ENCODE data around the gene LAMP1.
"Not testable (repeated sequence)": the region's sequence is repeated elsewhere in the genome, so short reads cannot be mapped to it uniquely, and the experiment has no call there.

Gene LAMP1

GRCh38 chr13:113329656-113330312, 32.7 kb downstream of the LAMP1 start:
- DNase-seq = no peak

- DNase-seq = no peak
Measured at GRCh38 chr13:113332615-113333014, 35.6 kb downstream of the LAMP1 start.

GRCh38 chr13:113333076-113333475, 36.0 kb downstream of the LAMP1 start:
- DNase-seq = no peak

- DNase-seq = no peak
Measured at GRCh38 chr13:113337556-113337955, 40.5 kb downstream of the LAMP1 start.

GRCh38 chr13:113337976-113338375, 40.9 kb downstream of the LAMP1 start:
- DNase-seq = no peak

GRCh38 chr13:113338451-113338850, 41.4 kb downstream of the LAMP1 start:
- DNase-seq = no peak

GRCh38 chr13:113342820-113343691, 46.0 kb downstream of the LAMP1 start:
- DNase-seq = no peak

- no peak for DNase-seq
Measured at GRCh38 chr13:113343692-113343968, 46.6 kb downstream of the LAMP1 start.

GRCh38 chr13:113345486-113345885, 48.4 kb downstream of the LAMP1 start:
- DNase-seq = no peak

- not testable (repeated sequence) for DNase-seq
Measured at GRCh38 chr13:113347736-113348225, 50.7 kb downstream of the LAMP1 start.

- DNase-seq = no peak
Measured at GRCh38 chr13:113348591-113348990, 51.6 kb downstream of the LAMP1 start.

- DNase-seq = no peak
Measured at GRCh38 chr13:113349050-113349449, 52.0 kb downstream of the LAMP1 start.

GRCh38 chr13:113349491-113349890, 52.5 kb downstream of the LAMP1 start:
- DNase-seq = no peak

- DNase-seq = no peak
Measured at GRCh38 chr13:113350065-113350937, 53.3 kb downstream of the LAMP1 start.

- DNase-seq = no peak
Measured at GRCh38 chr13:113350938-113351335, 53.9 kb downstream of the LAMP1 start.

GRCh38 chr13:113351514-113352026, 54.5 kb downstream of the LAMP1 start:
- no peak for DNase-seq

- no peak for DNase-seq
Measured at GRCh38 chr13:113353254-113353653, 56.2 kb downstream of the LAMP1 start.

- no peak for DNase-seq
Measured at GRCh38 chr13:113354831-113355610, 58.0 kb downstream of the LAMP1 start.

- DNase-seq = no peak
Measured at GRCh38 chr13:113355621-113356020, 58.6 kb downstream of the LAMP1 start.

GRCh38 chr13:113356596-113356995, 59.6 kb downstream of the LAMP1 start:
- DNase-seq = no peak

GRCh38 chr13:113357529-113357928, 60.5 kb downstream of the LAMP1 start:
- no peak for DNase-seq

GRCh38 chr13:113358653-113359190, 61.7 kb downstream of the LAMP1 start:
- DNase-seq = no peak
